ENCODE results near the gene SLC1A3.

SLC1A3 gene

DNA sequence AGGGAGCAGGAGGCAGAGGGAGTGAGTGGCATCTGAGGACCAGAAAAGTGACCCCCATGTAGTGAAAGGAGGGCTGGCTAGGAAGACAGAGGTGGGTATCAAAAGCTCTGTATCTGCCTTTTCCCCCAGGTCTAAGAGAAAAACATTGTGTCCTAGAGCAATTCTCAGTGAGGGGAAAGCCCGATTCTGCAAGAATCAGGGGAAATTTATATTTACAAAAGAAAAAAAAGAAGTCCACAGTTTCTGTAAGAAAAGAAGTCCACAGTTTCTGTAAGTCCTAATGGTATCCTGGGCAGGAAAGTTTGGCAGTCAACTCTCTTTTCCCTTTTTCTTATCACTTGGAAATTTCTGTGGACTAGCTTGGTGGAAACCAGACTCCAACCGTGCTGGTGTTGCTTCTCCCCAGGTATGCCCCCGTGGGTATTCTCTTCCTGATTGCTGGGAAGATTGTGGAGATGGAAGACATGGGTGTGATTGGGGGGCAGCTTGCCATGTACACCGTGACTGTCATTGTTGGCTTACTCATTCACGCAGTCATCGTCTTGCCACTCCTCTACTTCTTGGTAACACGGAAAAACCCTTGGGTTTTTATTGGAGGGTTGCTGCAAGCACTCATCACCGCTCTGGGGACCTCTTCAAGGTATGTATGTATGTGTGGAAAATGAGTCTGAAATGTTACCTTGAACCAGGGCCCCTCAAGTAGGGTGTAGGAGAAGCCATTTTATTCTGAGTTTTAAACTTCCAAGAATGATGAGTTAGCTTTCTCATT is 73.0 kb downstream of the SLC1A3 start:
- ChIA-PET POLR2A (ENCODE audit: low non-redundant PET) (no interaction called here), CTCF (interaction anchor here (0.7 kb wide), 1 partner anchor 156 kb away, joined by 4 read pairs; no protein-coding TSS in a partner anchor)
- no peak for DNase-seq (ENCODE audit: low spot score)
- no peak overlapping the region for H3K27ac ChIP-seq
- TF ChIP-seq, protein P1, sequence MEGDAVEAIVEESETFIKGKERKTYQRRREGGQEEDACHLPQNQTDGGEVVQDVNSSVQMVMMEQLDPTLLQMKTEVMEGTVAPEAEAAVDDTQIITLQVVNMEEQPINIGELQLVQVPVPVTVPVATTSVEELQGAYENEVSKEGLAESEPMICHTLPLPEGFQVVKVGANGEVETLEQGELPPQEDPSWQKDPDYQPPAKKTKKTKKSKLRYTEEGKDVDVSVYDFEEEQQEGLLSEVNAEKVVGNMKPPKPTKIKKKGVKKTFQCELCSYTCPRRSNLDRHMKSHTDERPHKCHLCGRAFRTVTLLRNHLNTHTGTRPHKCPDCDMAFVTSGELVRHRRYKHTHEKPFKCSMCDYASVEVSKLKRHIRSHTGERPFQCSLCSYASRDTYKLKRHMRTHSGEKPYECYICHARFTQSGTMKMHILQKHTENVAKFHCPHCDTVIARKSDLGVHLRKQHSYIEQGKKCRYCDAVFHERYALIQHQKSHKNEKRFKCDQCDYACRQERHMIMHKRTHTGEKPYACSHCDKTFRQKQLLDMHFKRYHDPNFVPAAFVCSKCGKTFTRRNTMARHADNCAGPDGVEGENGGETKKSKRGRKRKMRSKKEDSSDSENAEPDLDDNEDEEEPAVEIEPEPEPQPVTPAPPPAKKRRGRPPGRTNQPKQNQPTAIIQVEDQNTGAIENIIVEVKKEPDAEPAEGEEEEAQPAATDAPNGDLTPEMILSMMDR (conservative IDR thresholded peaks at IDR 0.05; ENCODE audit: low read depth): no peak

DNA sequence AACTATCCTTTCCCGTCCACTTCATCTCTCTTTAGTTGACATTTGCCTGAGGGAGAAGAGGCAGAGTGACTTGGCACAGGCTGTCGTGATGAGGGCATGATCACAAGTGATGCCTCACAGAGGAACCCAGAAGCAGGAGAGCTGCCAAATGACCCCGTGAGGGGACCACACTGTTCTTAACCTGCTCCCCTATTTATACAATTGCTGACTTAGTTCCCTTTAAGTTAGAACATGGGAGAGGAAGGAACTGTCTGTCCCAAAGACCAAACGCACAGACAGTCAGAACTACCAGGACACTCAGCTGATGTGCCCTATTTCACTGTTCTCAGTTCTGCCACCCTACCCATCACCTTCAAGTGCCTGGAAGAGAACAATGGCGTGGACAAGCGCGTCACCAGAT is 73.7 kb downstream of the SLC1A3 start:
- ChIA-PET CTCF (no interaction called here), POLR2A (ENCODE audit: low non-redundant PET) (no interaction called here)
- no peak for DNase-seq (ENCODE audit: low spot score)
- TF ChIP-seq, protein P1 (conservative IDR thresholded peaks at IDR 0.05; ENCODE audit: low read depth): no peak
- H3K27ac ChIP-seq: no peak overlapping the region

GRCh38 chr5:36681711-36682110 is 75.3 kb downstream of the SLC1A3 start:
- TF ChIP-seq, protein P1 (conservative IDR thresholded peaks at IDR 0.05; ENCODE audit: low read depth): no peak
- CTCF ChIA-PET: no interaction called here

DNA sequence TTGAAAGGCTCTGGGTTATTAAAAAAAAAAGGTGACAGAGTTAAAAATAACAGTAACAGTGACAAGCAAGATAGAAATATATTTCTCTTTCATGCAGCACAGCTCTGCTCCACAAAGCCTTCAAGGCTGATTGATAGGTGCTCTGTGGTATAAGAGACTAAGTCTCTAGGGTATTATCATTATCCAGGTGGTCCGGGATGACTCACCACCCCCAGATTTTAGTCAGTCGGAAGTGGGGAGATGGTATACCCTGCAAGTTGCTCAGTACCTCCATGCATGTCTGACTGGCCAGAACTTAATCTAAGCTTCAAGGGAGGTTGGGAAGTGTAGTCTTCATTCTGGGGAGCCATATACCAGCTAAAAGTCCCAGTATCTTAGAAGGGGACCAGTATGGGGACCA is 76.1 kb downstream of the SLC1A3 start:
- POLR2A ChIA-PET (ENCODE audit: low non-redundant PET): no interaction called here
- DNase-seq (ENCODE audit: low spot score): no peak
- H3K27ac ChIP-seq: no peak overlapping the region
- TF ChIP-seq, protein P1 (conservative IDR thresholded peaks at IDR 0.05; ENCODE audit: low read depth): no peak
- CTCF ChIA-PET: no interaction called here

More at GRCh38 chr5:36681711-36682110, 75.3 kb downstream of the SLC1A3 start:
- POLR2A ChIA-PET (ENCODE audit: low non-redundant PET): no interaction called here
- no peak for DNase-seq (ENCODE audit: low spot score)
- no peak overlapping the region for H3K27ac ChIP-seq

DNA sequence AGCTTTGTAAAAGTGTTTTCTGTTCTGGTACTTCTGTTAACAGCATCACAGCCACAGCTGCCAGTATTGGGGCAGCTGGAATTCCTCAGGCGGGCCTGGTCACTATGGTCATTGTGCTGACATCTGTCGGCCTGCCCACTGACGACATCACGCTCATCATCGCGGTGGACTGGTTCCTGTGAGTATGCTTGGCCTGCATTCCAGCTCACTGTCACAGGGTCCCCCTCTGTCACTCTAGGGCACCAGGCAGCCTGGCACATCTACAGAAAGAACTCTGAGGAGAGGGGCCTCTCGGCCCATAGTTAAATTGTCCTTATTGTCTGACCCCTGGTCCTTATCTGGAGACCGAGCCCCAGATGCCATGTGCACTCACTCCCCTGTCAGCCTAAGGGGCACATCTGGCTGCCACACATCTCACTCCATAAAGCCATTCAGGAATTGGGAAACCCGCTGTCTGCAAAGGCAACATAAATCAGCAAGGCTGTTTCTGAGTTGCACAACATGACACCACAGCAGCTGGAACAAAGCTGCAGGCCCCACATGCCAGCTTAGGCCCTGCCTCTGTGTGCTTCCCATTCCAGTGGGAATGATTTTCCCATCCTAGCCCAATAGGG is 77.5 kb downstream of the SLC1A3 start:
- TF ChIP-seq, protein P1 (conservative IDR thresholded peaks at IDR 0.05; ENCODE audit: low read depth): no peak
- ChIA-PET POLR2A (ENCODE audit: low non-redundant PET) (no interaction called here), CTCF (interaction anchor here (0.5 kb wide), 1 partner anchor 32 kb away, joined by 3 read pairs; no protein-coding TSS in a partner anchor)
- DNase-seq (ENCODE audit: low spot score): no peak
- no peak overlapping the region for H3K27ac ChIP-seq

- POLR2A ChIA-PET (ENCODE audit: low non-redundant PET): no interaction called here
Observed at GRCh38 chr5:36685631-36686288, 79.4 kb downstream of the SLC1A3 start.

More at GRCh38 chr5:36685631-36686288, 79.4 kb downstream of the SLC1A3 start:
- TF ChIP-seq, protein P1 (conservative IDR thresholded peaks at IDR 0.05; ENCODE audit: low read depth): no peak
- no peak for DNase-seq (ENCODE audit: low spot score)
- no peak overlapping the region for H3K27ac ChIP-seq
- CTCF ChIA-PET: interaction anchor here (0.6 kb wide), 1 partner anchor 493 kb away, joined by 4 read pairs; no protein-coding TSS in a partner anchor
